ENCODE measurements around the gene GREB1L. TPM values are rescaled to one million over a fixed set of nuclear protein-coding genes. Genes with fewer than 3 reads are reported as not detected.
A peak's percentile ranks its signal among the peaks of the same experiment; 100 is the strongest.

Gene GREB1L
- total and polyA plus RNA-seq, 2 of the 13 experiments (the other 11 are each of a cell fraction or from before 2014, with no cell fraction given) = 0.17 to 0.66 TPM

DNA sequence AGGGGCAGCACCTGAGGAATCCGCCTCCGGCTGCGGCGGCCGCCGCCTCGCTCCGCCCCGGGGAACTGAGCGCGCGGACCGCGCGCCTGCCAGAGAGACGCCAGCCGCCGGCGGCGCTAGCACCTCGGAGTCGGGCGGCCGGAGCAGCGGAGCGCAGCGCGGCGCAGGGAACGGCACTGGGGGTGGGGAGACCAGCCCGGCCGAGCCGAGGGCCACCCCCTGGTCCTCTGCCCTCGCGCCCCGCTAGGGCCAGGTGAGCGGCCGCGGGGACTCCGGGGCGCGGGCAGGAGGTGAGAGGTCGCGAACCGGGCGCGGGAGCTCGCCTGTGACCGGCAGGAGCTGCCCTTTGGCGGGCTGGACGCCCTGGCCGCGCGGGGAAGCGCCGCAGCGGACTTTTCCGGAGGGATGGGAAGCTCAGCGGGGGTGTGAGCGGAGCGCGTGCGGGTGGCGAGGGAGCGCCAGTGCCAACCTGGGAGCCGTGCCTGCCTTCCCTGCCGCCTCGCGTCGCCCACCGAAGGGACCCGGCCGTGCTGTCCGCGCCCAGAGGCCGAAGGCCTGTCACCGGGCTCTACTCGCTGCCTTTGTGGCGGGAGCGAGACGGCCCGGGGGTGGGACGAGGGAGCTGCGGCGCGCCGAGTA lies at the start of gene GREB1L (continued):
- TF ChIP-seq, protein P1, sequence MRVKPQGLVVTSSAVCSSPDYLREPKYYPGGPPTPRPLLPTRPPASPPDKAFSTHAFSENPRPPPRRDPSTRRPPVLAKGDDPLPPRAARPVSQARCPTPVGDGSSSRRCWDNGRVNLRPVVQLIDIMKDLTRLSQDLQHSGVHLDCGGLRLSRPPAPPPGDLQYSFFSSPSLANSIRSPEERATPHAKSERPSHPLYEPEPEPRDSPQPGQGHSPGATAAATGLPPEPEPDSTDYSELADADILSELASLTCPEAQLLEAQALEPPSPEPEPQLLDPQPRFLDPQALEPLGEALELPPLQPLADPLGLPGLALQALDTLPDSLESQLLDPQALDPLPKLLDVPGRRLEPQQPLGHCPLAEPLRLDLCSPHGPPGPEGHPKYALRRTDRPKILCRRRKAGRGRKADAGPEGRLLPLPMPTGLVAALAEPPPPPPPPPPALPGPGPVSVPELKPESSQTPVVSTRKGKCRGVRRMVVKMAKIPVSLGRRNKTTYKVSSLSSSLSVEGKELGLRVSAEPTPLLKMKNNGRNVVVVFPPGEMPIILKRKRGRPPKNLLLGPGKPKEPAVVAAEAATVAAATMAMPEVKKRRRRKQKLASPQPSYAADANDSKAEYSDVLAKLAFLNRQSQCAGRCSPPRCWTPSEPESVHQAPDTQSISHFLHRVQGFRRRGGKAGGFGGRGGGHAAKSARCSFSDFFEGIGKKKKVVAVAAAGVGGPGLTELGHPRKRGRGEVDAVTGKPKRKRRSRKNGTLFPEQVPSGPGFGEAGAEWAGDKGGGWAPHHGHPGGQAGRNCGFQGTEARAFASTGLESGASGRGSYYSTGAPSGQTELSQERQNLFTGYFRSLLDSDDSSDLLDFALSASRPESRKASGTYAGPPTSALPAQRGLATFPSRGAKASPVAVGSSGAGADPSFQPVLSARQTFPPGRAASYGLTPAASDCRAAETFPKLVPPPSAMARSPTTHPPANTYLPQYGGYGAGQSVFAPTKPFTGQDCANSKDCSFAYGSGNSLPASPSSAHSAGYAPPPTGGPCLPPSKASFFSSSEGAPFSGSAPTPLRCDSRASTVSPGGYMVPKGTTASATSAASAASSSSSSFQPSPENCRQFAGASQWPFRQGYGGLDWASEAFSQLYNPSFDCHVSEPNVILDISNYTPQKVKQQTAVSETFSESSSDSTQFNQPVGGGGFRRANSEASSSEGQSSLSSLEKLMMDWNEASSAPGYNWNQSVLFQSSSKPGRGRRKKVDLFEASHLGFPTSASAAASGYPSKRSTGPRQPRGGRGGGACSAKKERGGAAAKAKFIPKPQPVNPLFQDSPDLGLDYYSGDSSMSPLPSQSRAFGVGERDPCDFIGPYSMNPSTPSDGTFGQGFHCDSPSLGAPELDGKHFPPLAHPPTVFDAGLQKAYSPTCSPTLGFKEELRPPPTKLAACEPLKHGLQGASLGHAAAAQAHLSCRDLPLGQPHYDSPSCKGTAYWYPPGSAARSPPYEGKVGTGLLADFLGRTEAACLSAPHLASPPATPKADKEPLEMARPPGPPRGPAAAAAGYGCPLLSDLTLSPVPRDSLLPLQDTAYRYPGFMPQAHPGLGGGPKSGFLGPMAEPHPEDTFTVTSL (CRISPR knock-in tag; IDR thresholded peaks at IDR 0.05; ENCODE audit: borderline replicate concordance) = no peak
- TF ChIP-seq XBP1 (CRISPR knock-in tag; IDR thresholded peaks at IDR 0.05) = no peak
- TF ChIP-seq MBD4 (IDR thresholded peaks at IDR 0.05; ENCODE audit: borderline replicate concordance, low read length) = no peak
- no peak for TF ChIP-seq JUND (CRISPR knock-in tag; IDR thresholded peaks at IDR 0.05)
- no peak for TF ChIP-seq RARA (CRISPR knock-in tag; IDR thresholded peaks at IDR 0.05)
- TF ChIP-seq, protein P2, sequence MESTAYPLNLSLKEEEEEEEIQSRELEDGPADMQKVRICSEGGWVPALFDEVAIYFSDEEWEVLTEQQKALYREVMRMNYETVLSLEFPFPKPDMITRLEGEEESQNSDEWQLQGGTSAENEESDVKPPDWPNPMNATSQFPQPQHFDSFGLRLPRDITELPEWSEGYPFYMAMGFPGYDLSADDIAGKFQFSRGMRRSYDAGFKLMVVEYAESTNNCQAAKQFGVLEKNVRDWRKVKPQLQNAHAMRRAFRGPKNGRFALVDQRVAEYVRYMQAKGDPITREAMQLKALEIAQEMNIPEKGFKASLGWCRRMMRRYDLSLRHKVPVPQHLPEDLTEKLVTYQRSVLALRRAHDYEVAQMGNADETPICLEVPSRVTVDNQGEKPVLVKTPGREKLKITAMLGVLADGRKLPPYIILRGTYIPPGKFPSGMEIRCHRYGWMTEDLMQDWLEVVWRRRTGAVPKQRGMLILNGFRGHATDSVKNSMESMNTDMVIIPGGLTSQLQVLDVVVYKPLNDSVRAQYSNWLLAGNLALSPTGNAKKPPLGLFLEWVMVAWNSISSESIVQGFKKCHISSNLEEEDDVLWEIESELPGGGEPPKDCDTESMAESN (CRISPR knock-in tag; conservative IDR thresholded peaks at IDR 0.05) = 0 out of 2 replicates have a peak, but pooled peaks have one; percentile 20
- TF ChIP-seq, protein P3, sequence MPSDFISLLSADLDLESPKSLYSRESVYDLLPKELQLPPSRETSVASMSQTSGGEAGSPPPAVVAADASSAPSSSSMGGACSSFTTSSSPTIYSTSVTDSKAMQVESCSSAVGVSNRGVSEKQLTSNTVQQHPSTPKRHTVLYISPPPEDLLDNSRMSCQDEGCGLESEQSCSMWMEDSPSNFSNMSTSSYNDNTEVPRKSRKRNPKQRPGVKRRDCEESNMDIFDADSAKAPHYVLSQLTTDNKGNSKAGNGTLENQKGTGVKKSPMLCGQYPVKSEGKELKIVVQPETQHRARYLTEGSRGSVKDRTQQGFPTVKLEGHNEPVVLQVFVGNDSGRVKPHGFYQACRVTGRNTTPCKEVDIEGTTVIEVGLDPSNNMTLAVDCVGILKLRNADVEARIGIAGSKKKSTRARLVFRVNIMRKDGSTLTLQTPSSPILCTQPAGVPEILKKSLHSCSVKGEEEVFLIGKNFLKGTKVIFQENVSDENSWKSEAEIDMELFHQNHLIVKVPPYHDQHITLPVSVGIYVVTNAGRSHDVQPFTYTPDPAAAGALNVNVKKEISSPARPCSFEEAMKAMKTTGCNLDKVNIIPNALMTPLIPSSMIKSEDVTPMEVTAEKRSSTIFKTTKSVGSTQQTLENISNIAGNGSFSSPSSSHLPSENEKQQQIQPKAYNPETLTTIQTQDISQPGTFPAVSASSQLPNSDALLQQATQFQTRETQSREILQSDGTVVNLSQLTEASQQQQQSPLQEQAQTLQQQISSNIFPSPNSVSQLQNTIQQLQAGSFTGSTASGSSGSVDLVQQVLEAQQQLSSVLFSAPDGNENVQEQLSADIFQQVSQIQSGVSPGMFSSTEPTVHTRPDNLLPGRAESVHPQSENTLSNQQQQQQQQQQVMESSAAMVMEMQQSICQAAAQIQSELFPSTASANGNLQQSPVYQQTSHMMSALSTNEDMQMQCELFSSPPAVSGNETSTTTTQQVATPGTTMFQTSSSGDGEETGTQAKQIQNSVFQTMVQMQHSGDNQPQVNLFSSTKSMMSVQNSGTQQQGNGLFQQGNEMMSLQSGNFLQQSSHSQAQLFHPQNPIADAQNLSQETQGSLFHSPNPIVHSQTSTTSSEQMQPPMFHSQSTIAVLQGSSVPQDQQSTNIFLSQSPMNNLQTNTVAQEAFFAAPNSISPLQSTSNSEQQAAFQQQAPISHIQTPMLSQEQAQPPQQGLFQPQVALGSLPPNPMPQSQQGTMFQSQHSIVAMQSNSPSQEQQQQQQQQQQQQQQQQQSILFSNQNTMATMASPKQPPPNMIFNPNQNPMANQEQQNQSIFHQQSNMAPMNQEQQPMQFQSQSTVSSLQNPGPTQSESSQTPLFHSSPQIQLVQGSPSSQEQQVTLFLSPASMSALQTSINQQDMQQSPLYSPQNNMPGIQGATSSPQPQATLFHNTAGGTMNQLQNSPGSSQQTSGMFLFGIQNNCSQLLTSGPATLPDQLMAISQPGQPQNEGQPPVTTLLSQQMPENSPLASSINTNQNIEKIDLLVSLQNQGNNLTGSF (CRISPR knock-in tag; IDR thresholded peaks at IDR 0.05) = 0 out of 2 replicates have a peak, but pooled peaks have one; percentile 52
- TF ChIP-seq, protein P4, sequence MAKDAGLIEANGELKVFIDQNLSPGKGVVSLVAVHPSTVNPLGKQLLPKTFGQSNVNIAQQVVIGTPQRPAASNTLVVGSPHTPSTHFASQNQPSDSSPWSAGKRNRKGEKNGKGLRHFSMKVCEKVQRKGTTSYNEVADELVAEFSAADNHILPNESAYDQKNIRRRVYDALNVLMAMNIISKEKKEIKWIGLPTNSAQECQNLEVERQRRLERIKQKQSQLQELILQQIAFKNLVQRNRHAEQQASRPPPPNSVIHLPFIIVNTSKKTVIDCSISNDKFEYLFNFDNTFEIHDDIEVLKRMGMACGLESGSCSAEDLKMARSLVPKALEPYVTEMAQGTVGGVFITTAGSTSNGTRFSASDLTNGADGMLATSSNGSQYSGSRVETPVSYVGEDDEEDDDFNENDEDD (CRISPR knock-in tag; IDR thresholded peaks at IDR 0.05; ENCODE audit: borderline replicate concordance) = peak; percentile 29; the same call in 1 of the 2 replicates
- peak; percentile 73 for TF ChIP-seq ZNF563 (CRISPR knock-in tag; IDR thresholded peaks at IDR 0.05)
- TF ChIP-seq RNF2 (conservative IDR thresholded peaks at IDR 0.05; ENCODE audit: low read depth) = peak; percentile 73
- TF ChIP-seq, protein P5, sequence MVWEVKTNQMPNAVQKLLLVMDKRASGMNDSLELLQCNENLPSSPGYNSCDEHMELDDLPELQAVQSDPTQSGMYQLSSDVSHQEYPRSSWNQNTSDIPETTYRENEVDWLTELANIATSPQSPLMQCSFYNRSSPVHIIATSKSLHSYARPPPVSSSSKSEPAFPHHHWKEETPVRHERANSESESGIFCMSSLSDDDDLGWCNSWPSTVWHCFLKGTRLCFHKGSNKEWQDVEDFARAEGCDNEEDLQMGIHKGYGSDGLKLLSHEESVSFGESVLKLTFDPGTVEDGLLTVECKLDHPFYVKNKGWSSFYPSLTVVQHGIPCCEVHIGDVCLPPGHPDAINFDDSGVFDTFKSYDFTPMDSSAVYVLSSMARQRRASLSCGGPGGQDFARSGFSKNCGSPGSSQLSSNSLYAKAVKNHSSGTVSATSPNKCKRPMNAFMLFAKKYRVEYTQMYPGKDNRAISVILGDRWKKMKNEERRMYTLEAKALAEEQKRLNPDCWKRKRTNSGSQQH (CRISPR knock-in tag; IDR thresholded peaks at IDR 0.05; ENCODE audit: low read depth) = no peak

Measured in HepG2 (cell line).